ENCODE data around the gene CAND2.

Gene CAND2

DNA sequence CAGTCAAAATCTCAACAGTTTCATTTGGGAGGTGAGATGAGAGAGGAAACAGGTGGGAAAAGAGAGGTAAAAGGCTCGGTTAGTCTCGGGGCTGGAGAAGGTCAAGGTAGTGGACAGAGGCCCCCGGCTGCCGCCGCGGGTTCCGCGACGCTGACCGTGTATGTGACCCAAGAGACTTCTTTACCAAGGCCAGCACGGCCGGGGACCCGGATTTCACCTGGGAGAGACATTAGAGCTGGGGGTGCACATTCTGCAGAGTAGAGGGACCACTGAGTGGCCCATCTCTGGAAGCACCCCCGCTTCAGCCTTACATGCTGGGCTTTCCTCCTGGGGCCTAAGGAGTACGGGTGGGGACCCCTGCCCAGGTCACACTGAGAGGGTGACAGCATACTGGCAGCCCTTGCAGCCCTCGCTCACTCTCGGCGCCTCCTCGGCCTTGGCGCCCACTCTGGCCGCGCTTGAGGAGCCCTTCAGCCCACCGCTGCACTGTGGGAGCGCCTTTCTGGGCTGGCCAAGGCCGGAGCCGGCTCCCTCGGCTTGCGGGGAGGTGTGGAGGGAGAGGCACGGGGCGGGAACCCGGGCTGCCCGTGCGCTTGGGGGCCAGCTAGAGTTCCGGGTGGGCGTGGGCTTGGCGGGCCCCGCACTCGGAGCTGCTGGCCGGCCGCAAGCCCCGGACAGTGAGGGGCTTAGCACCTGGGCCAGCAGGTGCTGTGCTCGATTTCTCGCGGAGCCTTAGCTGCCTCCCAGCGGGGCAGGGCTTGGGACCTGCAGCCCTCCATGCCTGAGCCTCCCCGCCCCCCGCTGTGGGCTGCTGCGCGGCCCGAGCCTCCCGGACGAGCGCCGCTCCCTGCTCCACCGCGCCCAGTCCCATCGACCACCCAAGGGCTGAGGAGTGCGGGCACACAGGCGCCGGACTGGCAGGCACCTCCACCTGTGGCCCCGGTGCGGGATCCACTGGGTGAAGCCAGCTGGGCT is 86.1 kb downstream of the CAND2 start:
- no peak for DNase-seq (ENCODE audit: extremely low spot score)
- ChIA-PET CTCF (no interaction called here), POLR2A (no interaction called here)
- TF ChIP-seq BHLHE40 (IDR thresholded peaks at IDR 0.05; ENCODE audit: borderline replicate concordance), result no peak
- no peak for TF ChIP-seq SP1 (IDR thresholded peaks at IDR 0.05)
- TF ChIP-seq LEF1 (IDR thresholded peaks at IDR 0.05; ENCODE audit: borderline replicate concordance), result no peak
- no peak for TF ChIP-seq CTBP1 (IDR thresholded peaks at IDR 0.05; ENCODE audit: borderline replicate concordance)
- TF ChIP-seq NFRKB (IDR thresholded peaks at IDR 0.05), result no peak
- TF ChIP-seq FOXA1 (IDR thresholded peaks at IDR 0.05), result no peak
- TF ChIP-seq FOXK2 (IDR thresholded peaks at IDR 0.05), result no peak
- no peak for TF ChIP-seq HDGF (IDR thresholded peaks at IDR 0.05; ENCODE audit: borderline replicate concordance)
- no peak for TF ChIP-seq PKNOX1 (IDR thresholded peaks at IDR 0.05)
- TF ChIP-seq TARDBP (IDR thresholded peaks at IDR 0.05), result no peak
- TF ChIP-seq SUZ12 (IDR thresholded peaks at IDR 0.05), result no peak
- TF ChIP-seq FOXM1 (IDR thresholded peaks at IDR 0.05; ENCODE audit: borderline replicate concordance), result no peak
- TF ChIP-seq ELF4 (IDR thresholded peaks at IDR 0.05), result no peak
- no peak for TF ChIP-seq L3MBTL2 (conservative IDR thresholded peaks at IDR 0.05)
- TF ChIP-seq ARNT (IDR thresholded peaks at IDR 0.05), result no peak
- TF ChIP-seq ZNF384 (IDR thresholded peaks at IDR 0.05), result no peak

- ChIA-PET CTCF (interaction anchor here (0.6 kb wide), 2 partner anchors 61 to 167 kb away, joined by 3 to 4 read pairs; no protein-coding TSS in a partner anchor), POLR2A (no interaction called here)
- no peak for DNase-seq (ENCODE audit: extremely low spot score)
- no peak for TF ChIP-seq HDGF (IDR thresholded peaks at IDR 0.05; ENCODE audit: borderline replicate concordance)
- TF ChIP-seq TARDBP (IDR thresholded peaks at IDR 0.05), result no peak
- no peak for TF ChIP-seq SUZ12 (IDR thresholded peaks at IDR 0.05)
- TF ChIP-seq FOXA1 (IDR thresholded peaks at IDR 0.05), result no peak
- TF ChIP-seq FOXK2 (IDR thresholded peaks at IDR 0.05), result no peak
- no peak for TF ChIP-seq FOXM1 (IDR thresholded peaks at IDR 0.05; ENCODE audit: borderline replicate concordance)
- no peak for TF ChIP-seq SP1 (IDR thresholded peaks at IDR 0.05)
- TF ChIP-seq ARNT (IDR thresholded peaks at IDR 0.05), result no peak
- no peak for TF ChIP-seq NFRKB (IDR thresholded peaks at IDR 0.05)
- TF ChIP-seq PKNOX1 (IDR thresholded peaks at IDR 0.05), result no peak
- no peak for TF ChIP-seq LEF1 (IDR thresholded peaks at IDR 0.05; ENCODE audit: borderline replicate concordance)
- no peak for TF ChIP-seq CTBP1 (IDR thresholded peaks at IDR 0.05; ENCODE audit: borderline replicate concordance)
- no peak for TF ChIP-seq ELF4 (IDR thresholded peaks at IDR 0.05)
- TF ChIP-seq ZNF384 (IDR thresholded peaks at IDR 0.05), result no peak
- TF ChIP-seq L3MBTL2 (conservative IDR thresholded peaks at IDR 0.05), result no peak
- TF ChIP-seq BHLHE40 (IDR thresholded peaks at IDR 0.05; ENCODE audit: borderline replicate concordance), result no peak
Measured at GRCh38 chr3:12884186-12884680, 87.8 kb downstream of the CAND2 start.

All from HEK293T (cell line).